CD14-positive monocyte (primary cell): ENCODE results near the gene SLC25A26. TPM values are rescaled to one million over a fixed set of nuclear protein-coding genes. Genes with fewer than 3 reads are reported as not detected.
A peak's percentile ranks its signal among the peaks of the same experiment; 100 is the strongest.

Source experiments
- DNase-seq, 3 donors: peaks; one replicate each; pipeline ENCODE4 v3.0.0-alpha.2; 2011 to 2022
- H2AFZ ChIP-seq: 2 replicates; pipeline ENCODE4 v1.6.0; 2012; ENCODE audit warnings: mild to moderate bottlenecking, low read depth, low read length, inconsistent platforms; ENCODE audit not compliant: insufficient read depth, poor library complexity, severe bottlenecking
- H3K27ac ChIP-seq, 2 donors: 1 replicate in 1 of 2; 2 replicates in 1 of 2; pipeline ENCODE4 v1.5.1; 2012 to 2013; ENCODE audit warnings: low read length in 2 of 2, control low read depth in 1 of 2, inconsistent platforms in 1 of 2, low read depth in 1 of 2, mild to moderate bottlenecking in 1 of 2
- H3K27me3 ChIP-seq, 2 donors: one replicate each; pipeline versions ENCODE4 v1.6.0 to v1.6.1; 2011 to 2013; ENCODE audit warnings: low read length in 2 of 2; ENCODE audit not compliant: control insufficient read depth in 2 of 2, insufficient read depth in 2 of 2
- H3K36me3 ChIP-seq, 2 donors: replicated peaks in 1 of 2; 1 replicate in 1 of 2; 2 replicates in 1 of 2; pipeline versions ENCODE4 v1.5.1 to v1.6.1; 2012 to 2013; ENCODE audit warnings: low read length in 2 of 2, control low read depth in 1 of 2, inconsistent platforms in 1 of 2, mild to moderate bottlenecking in 1 of 2; ENCODE audit not compliant: insufficient read depth in 2 of 2, control insufficient read depth in 1 of 2
- H3K4me1 ChIP-seq, 2 donors: 1 replicate in 1 of 2; 2 replicates in 1 of 2; pipeline versions ENCODE4 v1.5.1 to v1.6.1; 2012 to 2013; ENCODE audit warnings: low read length in 2 of 2, control low read depth in 1 of 2, inconsistent platforms in 1 of 2, mild to moderate bottlenecking in 1 of 2, moderate library complexity in 1 of 2; ENCODE audit not compliant: insufficient read depth in 2 of 2, control insufficient read depth in 1 of 2
- H3K4me2 ChIP-seq: replicated peaks from 2 replicates; pipeline ENCODE3; 2012; ENCODE audit warnings: low read length, moderate library complexity, mild to moderate bottlenecking; ENCODE audit not compliant: poor library complexity, severe bottlenecking; ENCODE audit errors: extremely low read depth
- H3K4me3 ChIP-seq, 3 experiments: fragments of 200-600 bp in 1 of 3; sonication (generic) in 1 of 3; replicated peaks in 1 of 3; 1 replicate in 2 of 3; 2 replicates in 1 of 3; pipeline ENCODE4 v1.5.1; 2011 to 2013; ENCODE audit warnings: low read length in 3 of 3, mild to moderate bottlenecking in 3 of 3, control low read depth in 2 of 3, low read depth in 2 of 3, inconsistent platforms in 1 of 3, moderate library complexity in 1 of 3
- H3K79me2 ChIP-seq: 2 replicates; pipeline ENCODE4 v1.6.0; 2012; ENCODE audit warnings: mild to moderate bottlenecking, control low read depth, inconsistent platforms, low read length, moderate library complexity; ENCODE audit not compliant: insufficient read depth
- H3K9ac ChIP-seq: 2 replicates; pipeline ENCODE4 v1.6.0; 2017; ENCODE audit warnings: low read length, mild to moderate bottlenecking; ENCODE audit not compliant: insufficient read depth, poor library complexity, severe bottlenecking
- H3K9me3 ChIP-seq, 2 donors: replicated peaks in 1 of 2; 1 replicate in 1 of 2; 2 replicates in 1 of 2; pipeline versions ENCODE4 v1.5.1 to v1.6.1; 2012 to 2013; ENCODE audit warnings: low read length in 2 of 2, control low read depth in 1 of 2; ENCODE audit not compliant: control insufficient read depth in 1 of 2, insufficient read depth in 1 of 2
- H4K20me1 ChIP-seq: 2 replicates; pipeline ENCODE4 v1.6.0; 2012; ENCODE audit warnings: mild to moderate bottlenecking, low read length, control low read depth, moderate library complexity; ENCODE audit not compliant: insufficient read depth
- H3K27ac Mint-ChIP-seq, 7 donors: one replicate each; pipeline ENCODE4 v1.8.0; 2020; ENCODE audit warnings: mild to moderate bottlenecking in 7 of 7, mixed read lengths in 7 of 7, moderate library complexity in 6 of 7, inconsistent platforms in 2 of 7
- H3K27me3 Mint-ChIP-seq, 3 donors: one replicate each; pipeline ENCODE4 v1.8.0; 2021 to 2022; ENCODE audit warnings: low read depth in 3 of 3, mild to moderate bottlenecking in 3 of 3, mixed read lengths in 3 of 3, moderate library complexity in 3 of 3, inconsistent platforms in 1 of 3
- H3K36me3 Mint-ChIP-seq, 2 donors: one replicate each; pipeline ENCODE4 v1.8.0; 2020; ENCODE audit warnings: mixed read lengths in 2 of 2, inconsistent platforms in 1 of 2, mild to moderate bottlenecking in 1 of 2
- H3K4me1 Mint-ChIP-seq: one replicate; pipeline ENCODE4 v1.8.0; 2020; ENCODE audit warnings: mild to moderate bottlenecking, mixed read lengths
- H3K4me3 Mint-ChIP-seq, 2 donors: one replicate each; pipeline ENCODE4 v1.8.0; 2020; ENCODE audit warnings: mild to moderate bottlenecking in 2 of 2, mixed read lengths in 2 of 2, moderate library complexity in 1 of 2
- H3K9me3 Mint-ChIP-seq, 7 donors: one replicate each; pipeline ENCODE4 v1.8.0; 2020 to 2022; ENCODE audit warnings: mixed read lengths in 7 of 7, mild to moderate bottlenecking in 6 of 7, moderate library complexity in 6 of 7, inconsistent platforms in 2 of 7
- CTCF ChIP-seq: fragments of 200-600 bp; IDR thresholded peaks from one replicate; pipeline ENCODE4 v1.8.0; 2022; ENCODE audit warnings: antibody characterized with exemption, mild to moderate bottlenecking
- WGBS: methylation state at CpG from one replicate; pipeline ENCODE4 v1.1.5; 2013; ENCODE audit warnings: missing lambda C conversion rate; ENCODE audit not compliant: insufficient coverage; 5-methylcytosine and 5-hydroxymethylcytosine counted together
- intact Hi-C, 2 donors: fragments of 100-400 bp; cut with micrococcal nuclease; formaldehyde crosslinking; loops; one replicate each; pipeline versions ENCODE4 v1.15.0 to v1.15.1; 2023
- polyA plus RNA-seq, 3 donors: library from polyadenylated mRNA; depleted of rRNA in 1 of 3; unstranded in 2 of 3; stranded (reverse) in 1 of 3; fragments of 300-500 nt in 2 of 3; fragments of >200 nt in 1 of 3; fragmentation: Illumina TruSeq in 2 of 3; gene quantifications; 1 replicate in 2 of 3; 2 replicates in 1 of 3; pipeline ENCODE4 v1.2.3, GENCODE V29; 2012 to 2021

SLC25A26 gene
- polyA plus RNA-seq, 3 donors = 11.6 to 23.0 (median 14.4) TPM

GRCh38 chr3:66394753-66395249 lies 174.0 kb downstream of the SLC25A26 start:
- Mint-ChIP-seq H3K9me3 (peaks cover 0 to 2% (median 0%) of the 10 kb centered on the region in 7 donors), H3K27me3 (no peaks in the 10 kb centered on the region), H3K4me1 (peaks cover 9% of the 10 kb centered on the region), H3K36me3 (peaks cover 12 to 16% of the 10 kb centered on the region in 2 donors), H3K4me3 (no peak overlapping the region), H3K27ac (no peak overlapping the region)
- H3K4me2 ChIP-seq = no peak overlapping the region
- H4K20me1 ChIP-seq = no peaks in the 10 kb centered on the region
- H3K9me3 ChIP-seq = no peaks in the 10 kb centered on the region
- 95% methylated on average over 6 of the region's 8 CpGs for WGBS
- H3K79me2 ChIP-seq = no peaks in the 10 kb centered on the region
- H3K9ac ChIP-seq = no peak overlapping the region
- H3K4me1 ChIP-seq = peaks cover 8 to 11% of the 10 kb centered on the region in 2 donors
- no peak overlapping the region for H2AFZ ChIP-seq
- no peak for TF ChIP-seq CTCF
- H3K27me3 ChIP-seq = no peaks in the 10 kb centered on the region
- DNase-seq = no peak
- no peaks in the 10 kb centered on the region for H3K36me3 ChIP-seq
- no peak overlapping the region for H3K4me3 ChIP-seq
- intact Hi-C loops = no loop called here
- no peak overlapping the region for H3K27ac ChIP-seq

GRCh38 chr3:66395635-66396034 lies 174.8 kb downstream of the SLC25A26 start:
- Histone ChIP-seq H3K9me3 (no peaks in the 10 kb centered on the region), H3K9ac (no peak overlapping the region), H2AFZ (no peak overlapping the region), H3K27ac (no peak overlapping the region), H3K27me3 (no peaks in the 10 kb centered on the region), H3K36me3 (no peaks in the 10 kb centered on the region), H3K4me2 (no peak overlapping the region), H4K20me1 (no peaks in the 10 kb centered on the region), H3K4me3 (no peak overlapping the region), H3K4me1 (peaks cover 8 to 11% of the 10 kb centered on the region in 2 donors), H3K79me2 (no peaks in the 10 kb centered on the region)
- H3K27ac Mint-ChIP-seq = peak overlapping the region in 1 of 7 donors; percentile 61
- H3K27me3 Mint-ChIP-seq = no peaks in the 10 kb centered on the region
- H3K36me3 Mint-ChIP-seq = peaks cover 12 to 16% of the 10 kb centered on the region in 2 donors
- H3K9me3 Mint-ChIP-seq = peaks cover 0 to 3% (median 0%) of the 10 kb centered on the region in 7 donors
- intact Hi-C loops = no loop called here
- DNase-seq = no peak
- H3K4me3 Mint-ChIP-seq = no peak overlapping the region
- 98% methylated on average over 10 of the region's 10 CpGs for WGBS
- TF ChIP-seq CTCF = no peak
- H3K4me1 Mint-ChIP-seq = peaks cover 9% of the 10 kb centered on the region
